SK-N-SH treated with all-trans-retinoic acid at 6 μM for 48 hours (cell line): ENCODE measurements around the gene HOMER1.
A peak's percentile ranks its signal among the peaks of the same experiment; 100 is the strongest.

ENCODE experiments used
- ATAC-seq: fragments of 200-7000 bp; cut with Tn5 transposase; 3 replicates; pipeline ENCODE4 v1.9.1; 2020; ENCODE audit warnings: mild to moderate bottlenecking, moderate library complexity
- ARNTL ChIP-seq: fragments of 450-650 bp; formaldehyde crosslinking; IDR thresholded peaks from 2 replicates; pipeline ENCODE4 v1.5.0; 2020; ENCODE audit warnings: low read depth, mild to moderate bottlenecking, moderate library complexity, borderline replicate concordance
- BACH2 ChIP-seq: fragments of 250-450 bp; sonication (Bioruptor Pico); IDR thresholded peaks from 2 replicates; pipeline ENCODE4 v1.9.0; 2021; ENCODE audit warnings: mild to moderate bottlenecking, borderline replicate concordance
- CSDC2 ChIP-seq: fragments of 250-450 bp; sonication (Bioruptor Pico); IDR thresholded peaks from 2 replicates; pipeline ENCODE4 v1.5.0; 2020; ENCODE audit warnings: mild to moderate bottlenecking, moderate library complexity
- ESRRG ChIP-seq: fragments of 250-450 bp; sonication (Bioruptor Pico); IDR thresholded peaks from 2 replicates; pipeline ENCODE4 v1.6.1; 2021; ENCODE audit warnings: mild to moderate bottlenecking
- ISL1 ChIP-seq: fragments of 250-450 bp; sonication (Bioruptor Pico); IDR thresholded peaks from 2 replicates; pipeline ENCODE4 v2.1.2; 2022; ENCODE audit warnings: mild to moderate bottlenecking, moderate library complexity
- PPARA ChIP-seq: fragments of 250-450 bp; sonication (Bioruptor Pico); IDR thresholded peaks from 2 replicates; pipeline ENCODE4 v1.5.0; 2020; ENCODE audit warnings: mild to moderate bottlenecking, borderline replicate concordance
- RARB ChIP-seq: fragments of 250-450 bp; sonication (Bioruptor Pico); IDR thresholded peaks from 2 replicates; pipeline ENCODE4 v1.8.0; 2021; ENCODE audit warnings: mild to moderate bottlenecking, moderate library complexity
- TOX ChIP-seq: fragments of 250-450 bp; sonication (Bioruptor Pico); IDR thresholded peaks from 2 replicates; pipeline ENCODE4 v1.8.0; 2021; ENCODE audit warnings: mild to moderate bottlenecking, moderate library complexity, borderline replicate concordance
- ZC3H10 ChIP-seq: fragments of 250-450 bp; sonication (Bioruptor Pico); IDR thresholded peaks from 2 replicates; pipeline ENCODE4 v1.5.1; 2021; ENCODE audit warnings: mild to moderate bottlenecking, moderate library complexity
- ZFP3 ChIP-seq: fragments of 250-450 bp; sonication (Bioruptor Pico); IDR thresholded peaks from 2 replicates; pipeline ENCODE4 v1.5.0; 2020; ENCODE audit warnings: mild to moderate bottlenecking, moderate library complexity
- ZFP30 ChIP-seq: fragments of 450-650 bp; formaldehyde crosslinking; IDR thresholded peaks from 2 replicates; pipeline ENCODE4 v1.5.0; 2022; ENCODE audit warnings: mild to moderate bottlenecking, moderate library complexity
- ZNF565 ChIP-seq: fragments of 450-650 bp; formaldehyde crosslinking; conservative IDR thresholded peaks from 2 replicates; pipeline ENCODE4 v1.5.0; 2020; ENCODE audit warnings: low read depth, mild to moderate bottlenecking, moderate library complexity
- ZNF8 ChIP-seq: fragments of 450-650 bp; formaldehyde crosslinking; IDR thresholded peaks from 2 replicates; pipeline ENCODE4 v1.5.0; 2020; ENCODE audit warnings: mild to moderate bottlenecking, moderate library complexity
- TF ChIP-seq, protein P1 (sequence below): fragments of 250-450 bp; sonication (Bioruptor Pico); IDR thresholded peaks from 2 replicates; pipeline ENCODE4 v1.5.0; 2020; ENCODE audit warnings: mild to moderate bottlenecking, moderate library complexity
- TF ChIP-seq, protein P2 (sequence below): fragments of 250-450 bp; sonication (Bioruptor Pico); IDR thresholded peaks from 2 replicates; pipeline ENCODE4 v1.5.1; 2021; ENCODE audit warnings: mild to moderate bottlenecking, moderate library complexity
- TF ChIP-seq, protein P3 (sequence below): fragments of 250-450 bp; sonication (Bioruptor Pico); IDR thresholded peaks from 2 replicates; pipeline ENCODE4 v1.5.1; 2020; ENCODE audit warnings: low read depth, mild to moderate bottlenecking, moderate library complexity
- TF ChIP-seq, protein P4 (sequence below): fragments of 250-450 bp; sonication (Bioruptor Pico); IDR thresholded peaks from 2 replicates; pipeline ENCODE4 v1.8.0; 2021; ENCODE audit warnings: low read depth, mild to moderate bottlenecking, moderate library complexity, borderline replicate concordance
- TF ChIP-seq, protein P5 (sequence below): fragments of 250-450 bp; sonication (Bioruptor Pico); IDR thresholded peaks from 2 replicates; pipeline ENCODE4 v1.8.0; 2020; ENCODE audit warnings: mild to moderate bottlenecking, moderate library complexity, borderline replicate concordance

Gene HOMER1

DNA sequence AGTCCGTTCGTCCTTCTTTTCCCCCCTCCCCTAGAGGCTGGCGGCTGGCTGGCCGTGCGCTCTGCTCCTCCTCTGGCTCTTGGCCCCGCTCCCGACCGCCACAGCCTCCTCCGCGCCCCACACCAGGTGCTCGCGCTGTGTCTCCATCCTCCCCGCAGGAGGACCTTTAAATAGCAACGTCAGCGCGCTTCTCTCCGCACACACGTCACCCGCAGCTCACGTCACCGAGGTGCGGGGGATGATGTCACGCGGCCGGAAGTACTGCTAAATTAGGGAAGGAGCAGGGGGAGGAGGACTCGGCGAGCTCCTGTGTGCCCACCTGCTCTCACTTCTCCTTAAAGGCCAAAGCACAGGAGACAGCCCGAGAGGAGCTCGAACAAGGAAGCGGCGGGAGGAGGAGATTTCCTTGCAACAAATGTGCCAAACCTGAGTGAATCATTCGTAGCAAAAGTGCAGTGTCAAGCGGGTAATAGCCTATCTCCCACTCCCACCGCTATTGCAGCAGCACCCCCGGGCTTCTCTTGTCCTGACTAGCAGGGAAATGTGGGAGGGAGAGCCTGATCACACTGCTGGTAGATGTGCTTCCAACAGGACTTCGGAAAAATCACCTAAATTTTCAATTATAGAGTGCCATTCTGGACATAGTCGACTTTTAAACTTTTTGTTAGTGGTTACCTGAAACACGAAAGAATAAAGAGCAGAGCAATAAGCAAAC lies 614 bp upstream of the HOMER1 start:
- 0 out of 2 replicates have a peak, but pooled peaks have one; percentile 70 for TF ChIP-seq ZFP3 (CRISPR knock-in tag)
- TF ChIP-seq, protein P1, sequence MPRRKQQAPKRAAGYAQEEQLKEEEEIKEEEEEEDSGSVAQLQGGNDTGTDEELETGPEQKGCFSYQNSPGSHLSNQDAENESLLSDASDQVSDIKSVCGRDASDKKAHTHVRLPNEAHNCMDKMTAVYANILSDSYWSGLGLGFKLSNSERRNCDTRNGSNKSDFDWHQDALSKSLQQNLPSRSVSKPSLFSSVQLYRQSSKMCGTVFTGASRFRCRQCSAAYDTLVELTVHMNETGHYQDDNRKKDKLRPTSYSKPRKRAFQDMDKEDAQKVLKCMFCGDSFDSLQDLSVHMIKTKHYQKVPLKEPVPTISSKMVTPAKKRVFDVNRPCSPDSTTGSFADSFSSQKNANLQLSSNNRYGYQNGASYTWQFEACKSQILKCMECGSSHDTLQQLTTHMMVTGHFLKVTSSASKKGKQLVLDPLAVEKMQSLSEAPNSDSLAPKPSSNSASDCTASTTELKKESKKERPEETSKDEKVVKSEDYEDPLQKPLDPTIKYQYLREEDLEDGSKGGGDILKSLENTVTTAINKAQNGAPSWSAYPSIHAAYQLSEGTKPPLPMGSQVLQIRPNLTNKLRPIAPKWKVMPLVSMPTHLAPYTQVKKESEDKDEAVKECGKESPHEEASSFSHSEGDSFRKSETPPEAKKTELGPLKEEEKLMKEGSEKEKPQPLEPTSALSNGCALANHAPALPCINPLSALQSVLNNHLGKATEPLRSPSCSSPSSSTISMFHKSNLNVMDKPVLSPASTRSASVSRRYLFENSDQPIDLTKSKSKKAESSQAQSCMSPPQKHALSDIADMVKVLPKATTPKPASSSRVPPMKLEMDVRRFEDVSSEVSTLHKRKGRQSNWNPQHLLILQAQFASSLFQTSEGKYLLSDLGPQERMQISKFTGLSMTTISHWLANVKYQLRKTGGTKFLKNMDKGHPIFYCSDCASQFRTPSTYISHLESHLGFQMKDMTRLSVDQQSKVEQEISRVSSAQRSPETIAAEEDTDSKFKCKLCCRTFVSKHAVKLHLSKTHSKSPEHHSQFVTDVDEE, result 0 out of 2 replicates have a peak, but pooled peaks have one; percentile 34
- TF ChIP-seq, protein P2, sequence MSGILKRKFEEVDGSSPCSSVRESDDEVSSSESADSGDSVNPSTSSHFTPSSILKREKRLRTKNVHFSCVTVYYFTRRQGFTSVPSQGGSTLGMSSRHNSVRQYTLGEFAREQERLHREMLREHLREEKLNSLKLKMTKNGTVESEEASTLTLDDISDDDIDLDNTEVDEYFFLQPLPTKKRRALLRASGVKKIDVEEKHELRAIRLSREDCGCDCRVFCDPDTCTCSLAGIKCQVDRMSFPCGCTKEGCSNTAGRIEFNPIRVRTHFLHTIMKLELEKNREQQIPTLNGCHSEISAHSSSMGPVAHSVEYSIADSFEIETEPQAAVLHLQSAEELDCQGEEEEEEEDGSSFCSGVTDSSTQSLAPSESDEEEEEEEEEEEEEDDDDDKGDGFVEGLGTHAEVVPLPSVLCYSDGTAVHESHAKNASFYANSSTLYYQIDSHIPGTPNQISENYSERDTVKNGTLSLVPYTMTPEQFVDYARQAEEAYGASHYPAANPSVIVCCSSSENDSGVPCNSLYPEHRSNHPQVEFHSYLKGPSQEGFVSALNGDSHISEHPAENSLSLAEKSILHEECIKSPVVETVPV, result no peak
- ATAC-seq, result peak; percentile 65

DNA sequence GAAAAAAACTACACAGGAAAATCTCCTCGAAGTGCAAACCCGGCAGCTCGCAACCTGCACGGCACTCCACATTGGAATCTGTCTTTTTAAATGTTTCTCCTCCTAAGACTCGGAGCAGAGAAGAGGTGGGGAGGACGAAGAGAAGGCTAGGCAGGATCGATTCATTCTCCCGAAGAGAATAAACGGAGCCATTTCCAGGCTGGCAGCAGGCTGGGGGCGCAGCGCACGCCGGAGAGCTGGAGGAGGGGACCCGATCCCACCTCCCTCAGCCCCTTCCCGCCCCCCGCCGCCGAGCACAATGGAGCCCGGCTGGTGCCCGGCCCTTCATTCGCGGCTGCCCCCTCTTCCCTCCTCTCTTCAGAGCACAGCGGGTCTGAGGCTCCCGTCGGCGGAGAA lies 628 bp downstream of the HOMER1 start:
- ATAC-seq, result peak; percentile 63
- no peak for TF ChIP-seq ZC3H10 (CRISPR knock-in tag)
- no peak for TF ChIP-seq ESRRG (CRISPR knock-in tag)
- no peak for TF ChIP-seq CSDC2 (CRISPR knock-in tag)
- TF ChIP-seq, protein P2, result no peak
- no peak for TF ChIP-seq TOX
- no peak for TF ChIP-seq PPARA (CRISPR knock-in tag)
- TF ChIP-seq, protein P3, sequence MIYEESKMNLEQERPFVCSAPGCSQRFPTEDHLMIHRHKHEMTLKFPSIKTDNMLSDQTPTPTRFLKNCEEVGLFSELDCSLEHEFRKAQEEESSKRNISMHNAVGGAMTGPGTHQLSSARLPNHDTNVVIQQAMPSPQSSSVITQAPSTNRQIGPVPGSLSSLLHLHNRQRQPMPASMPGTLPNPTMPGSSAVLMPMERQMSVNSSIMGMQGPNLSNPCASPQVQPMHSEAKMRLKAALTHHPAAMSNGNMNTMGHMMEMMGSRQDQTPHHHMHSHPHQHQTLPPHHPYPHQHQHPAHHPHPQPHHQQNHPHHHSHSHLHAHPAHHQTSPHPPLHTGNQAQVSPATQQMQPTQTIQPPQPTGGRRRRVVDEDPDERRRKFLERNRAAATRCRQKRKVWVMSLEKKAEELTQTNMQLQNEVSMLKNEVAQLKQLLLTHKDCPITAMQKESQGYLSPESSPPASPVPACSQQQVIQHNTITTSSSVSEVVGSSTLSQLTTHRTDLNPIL (CRISPR knock-in tag), result no peak

DNA sequence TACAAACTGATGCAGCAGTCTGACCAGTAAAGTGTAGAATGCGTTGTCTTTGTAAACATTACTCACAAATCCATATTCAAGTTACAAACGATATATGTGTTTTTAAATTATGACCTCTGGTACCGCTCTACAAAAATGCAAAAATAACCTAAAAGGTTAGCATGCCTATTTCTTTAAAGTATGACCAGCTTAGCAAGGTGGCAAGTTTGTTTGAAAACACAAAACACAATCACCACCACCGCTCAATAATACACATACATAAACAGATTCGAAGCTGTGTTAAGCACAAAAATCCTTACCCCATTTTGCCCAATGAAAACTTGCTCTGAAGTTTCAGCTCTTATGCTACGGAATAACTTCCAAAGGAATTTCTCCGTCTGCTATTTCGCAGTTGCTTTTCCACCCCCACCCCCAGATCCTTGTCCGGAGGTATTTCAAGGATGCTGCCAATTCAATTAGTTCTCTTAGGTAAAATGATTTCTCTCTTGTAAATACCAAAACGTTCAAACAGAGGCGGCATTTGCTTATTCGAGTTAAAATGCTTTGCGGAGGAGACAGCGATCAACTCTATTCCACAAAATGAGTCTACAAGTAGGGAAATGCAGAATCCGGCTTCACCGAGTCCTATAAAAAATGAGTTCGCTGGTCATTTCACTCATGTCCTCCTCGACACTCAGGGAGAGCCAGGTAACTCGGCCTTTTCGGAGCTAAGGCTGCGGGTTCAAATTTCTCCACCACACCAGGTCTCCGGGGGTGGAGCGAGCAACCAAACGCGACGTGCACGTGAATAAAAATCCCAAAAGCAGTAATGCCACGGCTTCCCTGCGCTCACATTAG lies 1.2 kb downstream of the HOMER1 start:
- TF ChIP-seq ISL1 (CRISPR knock-in tag) (no peak), ARNTL (CRISPR knock-in tag) (no peak), RARB (CRISPR knock-in tag) (no peak), ZNF565 (CRISPR knock-in tag) (no peak), BACH2 (CRISPR knock-in tag) (no peak), PPARA (CRISPR knock-in tag) (no peak), ZFP30 (CRISPR knock-in tag) (no peak), ZFP3 (CRISPR knock-in tag) (no peak), ZNF8 (no peak), ESRRG (CRISPR knock-in tag) (no peak)
- TF ChIP-seq, protein P4, sequence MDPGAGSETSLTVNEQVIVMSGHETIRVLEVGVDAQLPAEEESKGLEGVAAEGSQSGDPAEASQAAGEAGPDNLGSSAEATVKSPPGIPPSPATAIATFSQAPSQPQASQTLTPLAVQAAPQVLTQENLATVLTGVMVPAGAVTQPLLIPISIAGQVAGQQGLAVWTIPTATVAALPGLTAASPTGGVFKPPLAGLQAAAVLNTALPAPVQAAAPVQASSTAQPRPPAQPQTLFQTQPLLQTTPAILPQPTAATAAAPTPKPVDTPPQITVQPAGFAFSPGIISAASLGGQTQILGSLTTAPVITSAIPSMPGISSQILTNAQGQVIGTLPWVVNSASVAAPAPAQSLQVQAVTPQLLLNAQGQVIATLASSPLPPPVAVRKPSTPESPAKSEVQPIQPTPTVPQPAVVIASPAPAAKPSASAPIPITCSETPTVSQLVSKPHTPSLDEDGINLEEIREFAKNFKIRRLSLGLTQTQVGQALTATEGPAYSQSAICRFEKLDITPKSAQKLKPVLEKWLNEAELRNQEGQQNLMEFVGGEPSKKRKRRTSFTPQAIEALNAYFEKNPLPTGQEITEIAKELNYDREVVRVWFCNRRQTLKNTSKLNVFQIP (CRISPR knock-in tag), result no peak

DNA sequence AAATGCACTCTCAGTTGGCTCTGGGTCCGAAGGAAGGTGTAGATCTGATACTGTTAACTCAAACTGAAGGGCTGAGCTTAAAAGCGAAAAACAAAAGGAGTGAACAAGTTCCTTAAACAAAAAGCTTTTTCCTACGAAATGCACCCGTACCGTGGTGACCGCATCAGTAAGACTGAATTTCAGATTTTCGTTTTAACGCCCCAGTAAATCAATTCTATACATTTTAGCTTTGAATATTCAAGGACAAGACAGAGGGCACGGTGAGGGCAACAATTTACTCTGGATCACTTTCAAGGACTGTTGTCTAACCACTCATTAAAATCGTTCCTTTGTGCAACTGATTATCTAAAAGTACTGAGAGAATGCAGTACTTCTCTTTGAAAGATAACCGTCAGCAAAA lies 1.9 kb downstream of the HOMER1 start:
- no peak for ATAC-seq
- TF ChIP-seq, protein P5, sequence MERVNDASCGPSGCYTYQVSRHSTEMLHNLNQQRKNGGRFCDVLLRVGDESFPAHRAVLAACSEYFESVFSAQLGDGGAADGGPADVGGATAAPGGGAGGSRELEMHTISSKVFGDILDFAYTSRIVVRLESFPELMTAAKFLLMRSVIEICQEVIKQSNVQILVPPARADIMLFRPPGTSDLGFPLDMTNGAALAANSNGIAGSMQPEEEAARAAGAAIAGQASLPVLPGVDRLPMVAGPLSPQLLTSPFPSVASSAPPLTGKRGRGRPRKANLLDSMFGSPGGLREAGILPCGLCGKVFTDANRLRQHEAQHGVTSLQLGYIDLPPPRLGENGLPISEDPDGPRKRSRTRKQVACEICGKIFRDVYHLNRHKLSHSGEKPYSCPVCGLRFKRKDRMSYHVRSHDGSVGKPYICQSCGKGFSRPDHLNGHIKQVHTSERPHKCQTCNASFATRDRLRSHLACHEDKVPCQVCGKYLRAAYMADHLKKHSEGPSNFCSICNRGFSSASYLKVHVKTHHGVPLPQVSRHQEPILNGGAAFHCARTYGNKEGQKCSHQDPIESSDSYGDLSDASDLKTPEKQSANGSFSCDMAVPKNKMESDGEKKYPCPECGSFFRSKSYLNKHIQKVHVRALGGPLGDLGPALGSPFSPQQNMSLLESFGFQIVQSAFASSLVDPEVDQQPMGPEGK (CRISPR knock-in tag), result no peak
- TF ChIP-seq BACH2 (CRISPR knock-in tag) (no peak), ARNTL (CRISPR knock-in tag) (no peak), ZNF565 (CRISPR knock-in tag) (no peak)
- TF ChIP-seq, protein P1, result no peak
- TF ChIP-seq, protein P3 (CRISPR knock-in tag), result no peak

More for the DNA sequence above, 1.2 kb downstream of the HOMER1 start:
- ATAC-seq, result peak; percentile 5
